ENCODE measurements around the gene PAF1. TPM values are rescaled to one million over a fixed set of nuclear protein-coding genes. Genes with fewer than 3 reads are reported as not detected.

The PAF1 gene
- total and polyA plus RNA-seq, 2 of the 13 experiments (the other 11 are each of a cell fraction or from before 2014, with no cell fraction given): 30.2 to 31.1 TPM

GRCh38 chr19:39397360-39398296 lies 6.7 kb upstream of the PAF1 start (continued):
- TF ChIP-seq SP1 (IDR thresholded peaks at IDR 0.05) (no peak), SP1 (CRISPR knock-in tag; IDR thresholded peaks at IDR 0.05) (peak; percentile 53; the same call in 1 of the 2 replicates), KDM5B (CRISPR knock-in tag; IDR thresholded peaks at IDR 0.05; ENCODE audit: borderline replicate concordance) (peak; percentile 65; the same call in 1 of the 2 replicates), ELF4 (CRISPR knock-in tag; IDR thresholded peaks at IDR 0.05; ENCODE audit: borderline replicate concordance) (no peak), BATF2 (CRISPR knock-in tag; IDR thresholded peaks at IDR 0.05) (peak; percentile 78; the same call in 1 of the 2 replicates), ZNF768 (CRISPR knock-in tag; IDR thresholded peaks at IDR 0.05) (peak; percentile 98), BRCA1 (CRISPR knock-in tag; IDR thresholded peaks at IDR 0.05) (no peak), TCF7L2 (IDR thresholded peaks at IDR 0.05; ENCODE audit: low read depth, low read length) (no peak), ZNF331 (CRISPR knock-in tag; IDR thresholded peaks at IDR 0.05) (peak; percentile 89; the same call in 1 of the 2 replicates), RFX1 (IDR thresholded peaks at IDR 0.05) (no peak), FOXJ3 (CRISPR knock-in tag; IDR thresholded peaks at IDR 0.05; ENCODE audit: borderline replicate concordance) (peak; percentile 51; the same call in 1 of the 2 replicates), ZNF10 (CRISPR knock-in tag; IDR thresholded peaks at IDR 0.05; ENCODE audit: borderline replicate concordance, low read depth) (no peak), XRCC5 (optimal IDR thresholded peaks at IDR 0.05; ENCODE audit: low read length) (peak; percentile 91), ZNF644 (CRISPR knock-in tag; IDR thresholded peaks at IDR 0.05; ENCODE audit: low read depth) (0 out of 2 replicates have a peak, but pooled peaks have one; percentile 28), ZNF274 (CRISPR knock-in tag; IDR thresholded peaks at IDR 0.05) (peak; percentile 91; the same call in 1 of the 2 replicates), ZNF280D (CRISPR knock-in tag; IDR thresholded peaks at IDR 0.05) (peak; percentile 81; the same call in 1 of the 2 replicates)
- TF ChIP-seq, protein P1, sequence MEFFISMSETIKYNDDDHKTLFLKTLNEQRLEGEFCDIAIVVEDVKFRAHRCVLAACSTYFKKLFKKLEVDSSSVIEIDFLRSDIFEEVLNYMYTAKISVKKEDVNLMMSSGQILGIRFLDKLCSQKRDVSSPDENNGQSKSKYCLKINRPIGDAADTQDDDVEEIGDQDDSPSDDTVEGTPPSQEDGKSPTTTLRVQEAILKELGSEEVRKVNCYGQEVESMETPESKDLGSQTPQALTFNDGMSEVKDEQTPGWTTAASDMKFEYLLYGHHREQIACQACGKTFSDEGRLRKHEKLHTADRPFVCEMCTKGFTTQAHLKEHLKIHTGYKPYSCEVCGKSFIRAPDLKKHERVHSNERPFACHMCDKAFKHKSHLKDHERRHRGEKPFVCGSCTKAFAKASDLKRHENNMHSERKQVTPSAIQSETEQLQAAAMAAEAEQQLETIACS (CRISPR knock-in tag; IDR thresholded peaks at IDR 0.05): peak; percentile 48; the same call in 1 of the 2 replicates
- TF ChIP-seq, protein P2, sequence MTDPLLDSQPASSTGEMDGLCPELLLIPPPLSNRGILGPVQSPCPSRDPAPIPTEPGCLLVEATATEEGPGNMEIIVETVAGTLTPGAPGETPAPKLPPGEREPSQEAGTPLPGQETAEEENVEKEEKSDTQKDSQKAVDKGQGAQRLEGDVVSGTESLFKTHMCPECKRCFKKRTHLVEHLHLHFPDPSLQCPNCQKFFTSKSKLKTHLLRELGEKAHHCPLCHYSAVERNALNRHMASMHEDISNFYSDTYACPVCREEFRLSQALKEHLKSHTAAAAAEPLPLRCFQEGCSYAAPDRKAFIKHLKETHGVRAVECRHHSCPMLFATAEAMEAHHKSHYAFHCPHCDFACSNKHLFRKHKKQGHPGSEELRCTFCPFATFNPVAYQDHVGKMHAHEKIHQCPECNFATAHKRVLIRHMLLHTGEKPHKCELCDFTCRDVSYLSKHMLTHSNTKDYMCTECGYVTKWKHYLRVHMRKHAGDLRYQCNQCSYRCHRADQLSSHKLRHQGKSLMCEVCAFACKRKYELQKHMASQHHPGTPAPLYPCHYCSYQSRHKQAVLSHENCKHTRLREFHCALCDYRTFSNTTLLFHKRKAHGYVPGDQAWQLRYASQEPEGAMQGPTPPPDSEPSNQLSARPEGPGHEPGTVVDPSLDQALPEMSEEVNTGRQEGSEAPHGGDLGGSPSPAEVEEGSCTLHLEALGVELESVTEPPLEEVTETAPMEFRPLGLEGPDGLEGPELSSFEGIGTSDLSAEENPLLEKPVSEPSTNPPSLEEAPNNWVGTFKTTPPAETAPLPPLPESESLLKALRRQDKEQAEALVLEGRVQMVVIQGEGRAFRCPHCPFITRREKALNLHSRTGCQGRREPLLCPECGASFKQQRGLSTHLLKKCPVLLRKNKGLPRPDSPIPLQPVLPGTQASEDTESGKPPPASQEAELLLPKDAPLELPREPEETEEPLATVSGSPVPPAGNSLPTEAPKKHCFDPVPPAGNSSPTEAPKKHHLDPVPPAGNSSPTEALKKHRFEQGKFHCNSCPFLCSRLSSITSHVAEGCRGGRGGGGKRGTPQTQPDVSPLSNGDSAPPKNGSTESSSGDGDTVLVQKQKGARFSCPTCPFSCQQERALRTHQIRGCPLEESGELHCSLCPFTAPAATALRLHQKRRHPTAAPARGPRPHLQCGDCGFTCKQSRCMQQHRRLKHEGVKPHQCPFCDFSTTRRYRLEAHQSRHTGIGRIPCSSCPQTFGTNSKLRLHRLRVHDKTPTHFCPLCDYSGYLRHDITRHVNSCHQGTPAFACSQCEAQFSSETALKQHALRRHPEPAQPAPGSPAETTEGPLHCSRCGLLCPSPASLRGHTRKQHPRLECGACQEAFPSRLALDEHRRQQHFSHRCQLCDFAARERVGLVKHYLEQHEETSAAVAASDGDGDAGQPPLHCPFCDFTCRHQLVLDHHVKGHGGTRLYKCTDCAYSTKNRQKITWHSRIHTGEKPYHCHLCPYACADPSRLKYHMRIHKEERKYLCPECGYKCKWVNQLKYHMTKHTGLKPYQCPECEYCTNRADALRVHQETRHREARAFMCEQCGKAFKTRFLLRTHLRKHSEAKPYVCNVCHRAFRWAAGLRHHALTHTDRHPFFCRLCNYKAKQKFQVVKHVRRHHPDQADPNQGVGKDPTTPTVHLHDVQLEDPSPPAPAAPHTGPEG (CRISPR knock-in tag; IDR thresholded peaks at IDR 0.05): no peak

Data from HepG2 (cell line).